IMR-90 (cell line): ENCODE measurements around the gene GRID1. TPM values are rescaled to one million over a fixed set of nuclear protein-coding genes. Genes with fewer than 3 reads are reported as not detected.

Experiments
- ATAC-seq: fragments of 200-7000 bp; cut with Tn5 transposase; 2 replicates; pipeline ENCODE4 v1.9.1; 2020; ENCODE audit warnings: low read depth, mild to moderate bottlenecking, moderate library complexity
- BruUV-seq: library from RNA; stranded (reverse); fragments of 400-500 nt; replicated peaks from 2 replicates; lab custom pipeline; 2021; lab: Mats Ljungman, UMichigan
- CTCF ChIA-PET: fragments of 300-600 bp; formaldehyde crosslinking; extraction: SDS; loops from one replicate; lab custom pipeline; 2021; ENCODE audit warnings: antibody characterized with exemption; lab: Yijun Ruan, JAX
- POLR2A ChIA-PET: fragments of 300-600 bp; sonication (Branson Sonifier 250); formaldehyde crosslinking; loops from one replicate; lab custom pipeline; 2022; ENCODE audit warnings: antibody characterized with exemption; ENCODE audit not compliant: unreplicated experiment; lab: Charles Lee
- DNase-seq: peaks from one replicate; pipeline ENCODE4 v3.0.0; 2013
- H2AFZ ChIP-seq: replicated peaks from 2 replicates; pipeline ENCODE3; 2013; ENCODE audit warnings: low read length, mild to moderate bottlenecking; ENCODE audit not compliant: poor library complexity
- H2AK5ac ChIP-seq: 2 replicates; pipeline ENCODE4 v1.6.1; 2013; ENCODE audit warnings: low read depth, low read length, inconsistent platforms
- H2AK9ac ChIP-seq: replicated peaks from 2 replicates; pipeline ENCODE3; 2013; ENCODE audit warnings: mild to moderate bottlenecking, low read depth, low read length, moderate library complexity; ENCODE audit not compliant: poor library complexity
- H2BK120ac ChIP-seq: 2 replicates; pipeline ENCODE4 v1.6.1; 2013; ENCODE audit warnings: low read depth, low read length, inconsistent platforms
- H2BK15ac ChIP-seq: 3 replicates; pipeline ENCODE4 v1.6.1; 2013; ENCODE audit warnings: low read depth, low read length, inconsistent platforms
- H2BK20ac ChIP-seq: 2 replicates; pipeline ENCODE4 v1.6.1; 2013; ENCODE audit warnings: low read depth, mild to moderate bottlenecking, inconsistent platforms, low read length, moderate library complexity
- H2BK5ac ChIP-seq: 2 replicates; pipeline ENCODE4 v1.6.1; 2013; ENCODE audit warnings: mild to moderate bottlenecking, low read depth, low read length, inconsistent platforms; ENCODE audit not compliant: poor library complexity, severe bottlenecking
- H3K14ac ChIP-seq: replicated peaks from 2 replicates; pipeline ENCODE4 v1.6.1; 2013; ENCODE audit warnings: low read depth, low read length, inconsistent platforms
- H3K18ac ChIP-seq: 2 replicates; pipeline ENCODE4 v1.6.1; 2013; ENCODE audit warnings: low read depth, low read length, control low read depth
- H3K23ac ChIP-seq: 2 replicates; pipeline ENCODE4 v1.6.1; 2013; ENCODE audit warnings: low read depth, low read length, inconsistent platforms
- H3K27ac ChIP-seq: 2 replicates; pipeline ENCODE4 v1.5.1; 2013; ENCODE audit warnings: mild to moderate bottlenecking, control low read depth, low read length; ENCODE audit not compliant: insufficient read depth
- H3K27me3 ChIP-seq: 2 replicates; pipeline ENCODE4 v1.6.1; 2013; ENCODE audit warnings: low read length; ENCODE audit not compliant: control insufficient read depth, insufficient read depth
- H3K36me3 ChIP-seq: 2 replicates; pipeline ENCODE4 v1.6.1; 2013; ENCODE audit warnings: low read length, mixed read lengths; ENCODE audit not compliant: control insufficient read depth, insufficient read depth
- H3K4ac ChIP-seq: 2 replicates; pipeline ENCODE4 v1.6.1; 2013; ENCODE audit warnings: low read depth, low read length, inconsistent platforms
- H3K4me1 ChIP-seq: 2 replicates; pipeline ENCODE4 v1.6.1; 2013; ENCODE audit warnings: low read length, mixed read lengths; ENCODE audit not compliant: control insufficient read depth, insufficient read depth
- H3K4me2 ChIP-seq: 2 replicates; pipeline ENCODE4 v1.6.1; 2013; ENCODE audit warnings: low read depth, mild to moderate bottlenecking, control low read depth, low read length, moderate library complexity
- H3K4me3 ChIP-seq: 2 replicates; pipeline ENCODE4 v1.5.1; 2013; ENCODE audit warnings: low read depth, mild to moderate bottlenecking, control low read depth, low read length, moderate library complexity; ENCODE audit not compliant: insufficient read depth
- H3K56ac ChIP-seq: 2 replicates; pipeline ENCODE4 v1.6.1; 2013; ENCODE audit warnings: low read length, inconsistent platforms; ENCODE audit not compliant: insufficient read depth; ENCODE audit errors: extremely low read depth
- H3K79me1 ChIP-seq, 2 experiments: 2 replicates each; pipeline ENCODE4 v1.6.1; 2013; ENCODE audit warnings: low read length in 2 of 2, inconsistent platforms in 1 of 2, low read depth in 1 of 2
- H3K9ac ChIP-seq: 2 replicates; pipeline ENCODE4 v1.6.1; 2013; ENCODE audit warnings: low read depth, low read length, control low read depth
- H3K9me1 ChIP-seq: 2 replicates; pipeline ENCODE4 v1.6.1; 2013; ENCODE audit warnings: low read length, inconsistent platforms; ENCODE audit not compliant: insufficient read depth
- H3K9me3 ChIP-seq: 2 replicates; pipeline ENCODE4 v1.6.1; 2013; ENCODE audit warnings: low read length; ENCODE audit not compliant: control insufficient read depth, insufficient read depth
- H4K20me1 ChIP-seq: 2 replicates; pipeline ENCODE4 v1.6.1; 2013; ENCODE audit warnings: low read length, inconsistent platforms; ENCODE audit not compliant: insufficient read depth
- H4K5ac ChIP-seq: 2 replicates; pipeline ENCODE4 v1.6.1; 2013; ENCODE audit warnings: mild to moderate bottlenecking, low read depth, low read length, control low read depth
- H4K8ac ChIP-seq, 2 experiments: 2 replicates each; pipeline ENCODE4 v1.6.1; 2013; ENCODE audit warnings: low read depth in 2 of 2, low read length in 2 of 2, control low read depth in 1 of 2, inconsistent platforms in 1 of 2
- H4K91ac ChIP-seq: 2 replicates; pipeline ENCODE4 v1.6.1; 2013; ENCODE audit warnings: low read depth, low read length, inconsistent platforms; ENCODE audit not compliant: insufficient read depth
- BHLHE40 ChIP-seq: fragments of 150-350 bp; IDR thresholded peaks from 2 replicates; pipeline ENCODE4 v1.6.1; 2016; ENCODE audit warnings: mild to moderate bottlenecking, low read depth, low read length
- CEBPB ChIP-seq: IDR thresholded peaks from 2 replicates; pipeline ENCODE4 v1.6.1; 2012; ENCODE audit warnings: low read depth, low read length, improper control_type of control experiment
- CHD1 ChIP-seq: IDR thresholded peaks from 2 replicates; pipeline ENCODE4 v1.6.1; 2012; ENCODE audit warnings: low read depth, low read length, improper control_type of control experiment
- CTCF ChIP-seq: conservative IDR thresholded peaks from 2 replicates; pipeline ENCODE4 v1.5.1; 2012; ENCODE audit warnings: mild to moderate bottlenecking, low read depth, low read length, improper control_type of control experiment
- ELK1 ChIP-seq: fragments of 150-350 bp; IDR thresholded peaks from 2 replicates; pipeline ENCODE4 v1.6.1; 2016; ENCODE audit warnings: low read depth, mild to moderate bottlenecking, low read length, moderate library complexity, borderline replicate concordance
- FOS ChIP-seq: fragments of 150-350 bp; IDR thresholded peaks from 2 replicates; pipeline ENCODE4 v1.6.1; 2016; ENCODE audit warnings: low read depth, low read length
- NFE2L2 ChIP-seq: fragments of 150-350 bp; IDR thresholded peaks from 2 replicates; pipeline ENCODE4 v1.6.1; 2016; ENCODE audit warnings: low read depth, mild to moderate bottlenecking, low read length
- RCOR1 ChIP-seq: IDR thresholded peaks from 2 replicates; pipeline ENCODE4 v1.6.1; 2012; ENCODE audit warnings: mild to moderate bottlenecking, low read length, improper control_type of control experiment; ENCODE audit not compliant: insufficient replicate concordance
- RFX5 ChIP-seq: IDR thresholded peaks from 2 replicates; pipeline ENCODE4 v1.8.0; 2012; ENCODE audit warnings: low read depth, mild to moderate bottlenecking, low read length, moderate library complexity
- SMC3 ChIP-seq: fragments of 150-350 bp; IDR thresholded peaks from 2 replicates; pipeline ENCODE4 v1.6.1; 2016; ENCODE audit warnings: low read depth, mild to moderate bottlenecking, antibody characterized with exemption, low read length, moderate library complexity
- USF2 ChIP-seq: fragments of 150-350 bp; IDR thresholded peaks from 2 replicates; pipeline ENCODE4 v1.6.1; 2017; ENCODE audit warnings: mild to moderate bottlenecking, antibody characterized with exemption, low read length, low read depth
- WGBS, 2 experiments: methylation state at CpG; one replicate each; pipeline versions ENCODE4 v1.1.5 to v1.1.7; 2013; ENCODE audit warnings: missing lambda C conversion rate in 2 of 2; ENCODE audit not compliant: insufficient read length in 1 of 2; ENCODE audit errors: extremely low coverage in 2 of 2; 5-methylcytosine and 5-hydroxymethylcytosine counted together
- dilution Hi-C: fragments of 300-500 bp; cut with HindIII; formaldehyde crosslinking; loops from one replicate; pipeline ENCODE4 v1.14.3; 2018; ENCODE audit warnings: low sequenced_read_pairs; ENCODE audit not compliant: unreplicated experiment
- in situ Hi-C: fragments of 300-500 bp; cut with MboI; formaldehyde crosslinking; loops from 3 replicates; pipeline ENCODE4 v1.14.3; 2019; ENCODE audit warnings: low sequenced_read_pairs, inconsistent platforms, mixed read lengths
- intact Hi-C: fragments of 100-400 bp; cut with micrococcal nuclease; formaldehyde crosslinking; loops from 2 replicates; pipeline ENCODE4 v1.10.0; 2022
- polyA plus RNA-seq, 3 experiments: library from polyadenylated mRNA; depleted of rRNA; stranded (reverse); fragments of >200 nt; gene quantifications; 2 replicates each; pipeline ENCODE4 v1.2.3, GENCODE V29; 2012; ENCODE audit warnings: low replicate concordance in 1 of 3
- total RNA-seq: library from RNA; depleted of rRNA; stranded (reverse); fragments of >200 nt; gene quantifications from 2 replicates; pipeline ENCODE4 v1.2.3, GENCODE V29; 2012

The GRID1 gene
- total and polyA plus RNA-seq, 2 of the 4 experiments (the other 2 are of a cell fraction): not detected

GRCh38 chr10:86180861-86181260 lies 185.7 kb downstream of the GRID1 start:
- BruUV-seq: no TSS peak
- no peak overlapping the region for H3K56ac ChIP-seq
- dilution Hi-C loops: no loop called here

More at GRCh38 chr10:86180861-86181260, 185.7 kb downstream of the GRID1 start:
- no peak overlapping the region for H4K91ac ChIP-seq
- H3K18ac ChIP-seq: no peak overlapping the region
- ChIA-PET CTCF (no interaction called here), POLR2A (no interaction called here)
- no peaks in the 10 kb centered on the region for H3K4me1 ChIP-seq
- H2BK120ac ChIP-seq: no peak overlapping the region
- WGBS, 2 experiments: 0% methylated on average over 1 of the region's 4 CpGs; no CpG with 5 or more reads in 1 of the 2 experiments
- no peak overlapping the region for H2BK15ac ChIP-seq
- no peak overlapping the region for H3K4me2 ChIP-seq
- H3K9me3 ChIP-seq: no peaks in the 10 kb centered on the region
- H3K4me3 ChIP-seq: no peak overlapping the region
- DNase-seq (no peak), ATAC-seq (no peak)
- intact Hi-C loops: no loop called here
- H3K79me1 ChIP-seq: no peaks in the 10 kb centered on the region
- no peak overlapping the region for H3K14ac ChIP-seq
- H2AFZ ChIP-seq: no peak overlapping the region
- no peaks in the 10 kb centered on the region for H3K27me3 ChIP-seq
- no peak overlapping the region for H3K23ac ChIP-seq
- no peak overlapping the region for H3K9ac ChIP-seq
- no peak overlapping the region for H2BK20ac ChIP-seq
- TF ChIP-seq CTCF (no peak), ELK1 (no peak), CHD1 (no peak), SMC3 (no peak), USF2 (no peak), RCOR1 (no peak), NFE2L2 (no peak), RFX5 (no peak), FOS (no peak), BHLHE40 (no peak), CEBPB (no peak)
- no peak overlapping the region for H2AK5ac ChIP-seq
- no peaks in the 10 kb centered on the region for H3K36me3 ChIP-seq
- H3K9me1 ChIP-seq: no peaks in the 10 kb centered on the region
- no peak overlapping the region for H2AK9ac ChIP-seq
- no peak overlapping the region for H3K4ac ChIP-seq
- no peak overlapping the region for H4K5ac ChIP-seq
- no peak overlapping the region for H4K8ac ChIP-seq
- H4K20me1 ChIP-seq: no peaks in the 10 kb centered on the region
- no peak overlapping the region for H3K27ac ChIP-seq
- in situ Hi-C loops: loop anchor here (25.0 kb wide), 1 partner anchor 406 kb away; no protein-coding TSS in a partner anchor
- no peak overlapping the region for H2BK5ac ChIP-seq
